Ishikawa (cell line): ENCODE data around the gene FNDC1.
A peak's percentile ranks its signal among the peaks of the same experiment; 100 is the strongest.

Source experiments
- CEBPB ChIP-seq: IDR thresholded peaks from 2 replicates; pipeline ENCODE4 v1.6.1; 2012
- CREB1 ChIP-seq: IDR thresholded peaks from 2 replicates; pipeline ENCODE4 v1.6.1; 2012; ENCODE audit warnings: low read depth
- EGR1 ChIP-seq: IDR thresholded peaks from 2 replicates; pipeline ENCODE4 v1.6.1; 2012
- EP300 ChIP-seq: IDR thresholded peaks from 2 replicates; pipeline ENCODE4 v1.6.1; 2012; ENCODE audit warnings: borderline replicate concordance
- FOXM1 ChIP-seq: IDR thresholded peaks from 2 replicates; pipeline ENCODE4 v1.6.1; 2012; ENCODE audit warnings: low read depth, borderline replicate concordance
- MAX ChIP-seq: IDR thresholded peaks from 2 replicates; pipeline ENCODE4 v1.6.1; 2012
- NFIC ChIP-seq: IDR thresholded peaks from 2 replicates; pipeline ENCODE4 v1.6.1; 2012
- RAD21 ChIP-seq: IDR thresholded peaks from 2 replicates; pipeline ENCODE4 v1.6.1; 2012; ENCODE audit warnings: low read depth
- REST ChIP-seq: IDR thresholded peaks from 2 replicates; pipeline ENCODE4 v1.6.1; 2012; ENCODE audit warnings: low read depth, mild to moderate bottlenecking
- TAF1 ChIP-seq: IDR thresholded peaks from 2 replicates; pipeline ENCODE4 v1.6.1; 2012; ENCODE audit warnings: low read depth, mild to moderate bottlenecking
- TCF12 ChIP-seq: IDR thresholded peaks from 2 replicates; pipeline ENCODE4 v1.6.1; 2012; ENCODE audit warnings: low read depth
- TEAD4 ChIP-seq: IDR thresholded peaks from 2 replicates; pipeline ENCODE4 v1.6.1; 2012
- USF1 ChIP-seq: IDR thresholded peaks from 2 replicates; pipeline ENCODE4 v1.6.1; 2012
- YY1 ChIP-seq: IDR thresholded peaks from 2 replicates; pipeline ENCODE4 v1.6.1; 2012; ENCODE audit warnings: low read depth
- ZBTB7A ChIP-seq: IDR thresholded peaks from 2 replicates; pipeline ENCODE4 v1.6.1; 2012; ENCODE audit warnings: low read depth

The FNDC1 gene

GRCh38 chr6:159142531-159142930 lies 26.7 kb upstream of the FNDC1 start:
- TF ChIP-seq TAF1 (no peak), MAX (no peak), YY1 (no peak), FOXM1 (no peak), USF1 (no peak), EP300 (no peak), TCF12 (no peak), NFIC (no peak), RAD21 (no peak), TEAD4 (no peak), CEBPB (no peak), CREB1 (no peak), EGR1 (no peak), REST (no peak)

- TF ChIP-seq TCF12 (no peak), NFIC (no peak), TAF1 (no peak), FOXM1 (no peak), MAX (no peak), TEAD4 (no peak), CEBPB (no peak), USF1 (no peak), EGR1 (no peak), YY1 (no peak), REST (no peak), ZBTB7A (no peak), CREB1 (no peak), EP300 (no peak), RAD21 (no peak)
These were observed 20.6 kb upstream of the FNDC1 start for GRCh38 chr6:159148641-159149040.

GRCh38 chr6:159149641-159150040 lies 19.6 kb upstream of the FNDC1 start:
- TF ChIP-seq ZBTB7A (no peak), YY1 (no peak), CEBPB (no peak), USF1 (no peak), TCF12 (no peak), CREB1 (no peak), TAF1 (no peak), RAD21 (no peak), TEAD4 (no peak), FOXM1 (no peak), EP300 (no peak), EGR1 (no peak), MAX (no peak), REST (no peak), NFIC (no peak)

GRCh38 chr6:159151266-159151855 lies 17.8 kb upstream of the FNDC1 start:
- TF ChIP-seq EP300 (no peak), YY1 (no peak), USF1 (no peak), MAX (0 out of 2 replicates have a peak, but pooled peaks have one; percentile 27), EGR1 (no peak)
